Endometrial microvascular endothelial cells (primary cell): Measurements from ENCODE around the gene PHF21A. TPM values are rescaled to one million over a fixed set of nuclear protein-coding genes. Genes with fewer than 3 reads are reported as not detected.

Source experiments
- total RNA-seq: library from RNA; depleted of rRNA; stranded (reverse); fragments of >200 nt; gene quantifications from one replicate; pipeline ENCODE4 v1.2.3, GENCODE V29; 2015; ENCODE audit errors: inconsistent ontology term

Gene PHF21A
- total RNA-seq, 1 donor from 2014 or later, result 13.5 TPM

Other genes with a start within 250 kb of the PHF21A start
- 1.9 TPM for gene MAPK8IP1, start 235.8 kb downstream of the PHF21A start, total RNA-seq
- gene FREY1, start 214.2 kb downstream of the PHF21A start, total RNA-seq, result not detected
- gene PEX16, start 203.6 kb downstream of the PHF21A start, total RNA-seq, result 30.8 TPM
- gene LARGE2, start 198.8 kb downstream of the PHF21A start, total RNA-seq, result not detected
- 2.4 TPM for gene CREB3L1, start 156.2 kb upstream of the PHF21A start, total RNA-seq
- gene DGKZ, start 226.0 kb upstream of the PHF21A start, total RNA-seq, result 95.0 TPM